ENCODE data around the gene CEACAM19. TPM values are rescaled to one million over a fixed set of nuclear protein-coding genes. Genes with fewer than 3 reads are reported as not detected.
"Not testable (repeated sequence)": the region's sequence is repeated elsewhere in the genome, so short reads cannot be mapped to it uniquely, and the experiment has no call there.

The CEACAM19 gene
- total RNA-seq, 1 donor = 0.72 TPM

DNA sequence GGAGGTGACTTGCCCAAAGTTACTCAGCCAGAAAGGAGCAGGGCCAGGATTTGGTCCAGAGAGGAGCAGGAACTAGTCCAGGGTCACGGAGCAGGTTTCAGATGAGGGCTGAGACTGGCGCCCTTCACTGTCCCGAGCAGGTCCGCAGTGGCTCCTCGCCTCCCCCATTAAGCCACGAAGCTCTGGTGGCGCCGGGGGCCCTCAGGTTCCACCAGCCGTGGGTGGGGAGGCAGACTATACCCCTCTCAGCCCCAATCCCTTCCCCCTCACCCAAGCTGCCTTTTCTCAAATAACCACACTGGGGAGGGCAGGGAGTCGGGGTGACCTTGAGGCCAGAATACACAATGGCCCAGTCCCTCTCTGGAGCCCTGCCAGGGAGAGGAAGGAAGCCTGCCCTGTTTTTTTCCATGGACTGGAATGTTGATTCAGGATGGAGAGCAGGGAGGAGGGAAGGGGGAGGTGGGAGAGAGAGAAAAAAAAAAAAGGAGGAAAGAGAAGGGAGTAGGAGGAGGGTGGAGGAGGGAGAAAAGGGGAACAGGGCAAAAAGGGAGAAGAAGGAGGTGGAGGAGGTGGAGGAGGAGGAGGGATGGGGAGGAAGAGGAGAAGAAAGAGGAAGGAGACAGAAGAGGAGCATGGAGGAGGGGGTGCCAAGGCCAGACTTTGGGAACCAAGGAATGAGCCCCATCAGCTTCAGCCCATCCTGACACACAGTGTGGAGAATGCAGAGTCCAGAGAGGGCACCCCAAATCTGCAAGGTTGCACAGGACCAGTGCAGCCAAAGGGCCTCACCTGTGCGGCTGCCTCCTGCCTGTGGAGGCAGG is 47.4 kb downstream of the CEACAM19 start:
- Histone ChIP-seq H3K4me2 (ENCODE audit: insufficient read depth, low read length) (no peak overlapping the region), H3K4me3 (ENCODE audit: insufficient read depth, low read length) (no peak overlapping the region), H3K27ac (ENCODE audit: low read depth, low read length) (no peak overlapping the region), H3K4me1 (ENCODE audit: insufficient read depth, low read length) (peaks cover 17% of the 10 kb centered on the region), H4K20me1 (ENCODE audit: insufficient read depth, low read length) (no peaks in the 10 kb centered on the region), H3K27me3 (ENCODE audit: insufficient read depth, low read length) (no peaks in the 10 kb centered on the region), H3K36me3 (ENCODE audit: insufficient read depth, low read length) (no peaks in the 10 kb centered on the region), H3K9me3 (ENCODE audit: low read depth, low read length) (peaks cover 3% of the 10 kb centered on the region), H2AFZ (ENCODE audit: low read length) (peak overlapping the region; percentile 58), H3K79me2 (ENCODE audit: insufficient read depth, low read length) (no peaks in the 10 kb centered on the region)
- TF ChIP-seq, protein P1, sequence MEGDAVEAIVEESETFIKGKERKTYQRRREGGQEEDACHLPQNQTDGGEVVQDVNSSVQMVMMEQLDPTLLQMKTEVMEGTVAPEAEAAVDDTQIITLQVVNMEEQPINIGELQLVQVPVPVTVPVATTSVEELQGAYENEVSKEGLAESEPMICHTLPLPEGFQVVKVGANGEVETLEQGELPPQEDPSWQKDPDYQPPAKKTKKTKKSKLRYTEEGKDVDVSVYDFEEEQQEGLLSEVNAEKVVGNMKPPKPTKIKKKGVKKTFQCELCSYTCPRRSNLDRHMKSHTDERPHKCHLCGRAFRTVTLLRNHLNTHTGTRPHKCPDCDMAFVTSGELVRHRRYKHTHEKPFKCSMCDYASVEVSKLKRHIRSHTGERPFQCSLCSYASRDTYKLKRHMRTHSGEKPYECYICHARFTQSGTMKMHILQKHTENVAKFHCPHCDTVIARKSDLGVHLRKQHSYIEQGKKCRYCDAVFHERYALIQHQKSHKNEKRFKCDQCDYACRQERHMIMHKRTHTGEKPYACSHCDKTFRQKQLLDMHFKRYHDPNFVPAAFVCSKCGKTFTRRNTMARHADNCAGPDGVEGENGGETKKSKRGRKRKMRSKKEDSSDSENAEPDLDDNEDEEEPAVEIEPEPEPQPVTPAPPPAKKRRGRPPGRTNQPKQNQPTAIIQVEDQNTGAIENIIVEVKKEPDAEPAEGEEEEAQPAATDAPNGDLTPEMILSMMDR (IDR thresholded peaks at IDR 0.05; ENCODE audit: extremely low read depth, low read depth, low read length) = no peak
- peak; percentile 79 for DNase-seq (ENCODE audit: insufficient read length, low spot score, missing footprints)

DNA sequence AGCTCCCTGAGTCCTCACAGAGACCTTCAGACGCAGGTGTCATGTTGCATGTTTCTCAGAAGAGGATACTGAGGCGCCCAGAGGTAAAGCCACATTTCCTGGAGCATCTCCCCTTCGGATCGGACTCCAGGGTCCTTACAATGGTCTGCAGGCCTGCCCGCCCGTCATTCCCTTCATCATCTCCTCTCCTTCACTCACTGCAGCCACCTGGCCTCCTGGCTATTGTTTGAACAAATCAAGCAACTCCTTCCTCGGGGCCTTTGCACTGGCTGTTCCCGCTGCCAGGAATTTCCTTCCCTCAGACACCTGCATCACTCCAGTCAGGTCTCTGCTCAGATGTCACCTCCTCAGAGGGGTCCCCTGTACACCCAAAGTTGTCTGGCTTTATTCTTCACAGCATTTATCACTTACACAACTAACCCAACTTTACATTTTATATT is 48.0 kb downstream of the CEACAM19 start:
- Histone ChIP-seq H3K9me3 (ENCODE audit: low read depth, low read length) (peaks cover 3% of the 10 kb centered on the region), H3K36me3 (ENCODE audit: insufficient read depth, low read length) (no peaks in the 10 kb centered on the region), H3K4me3 (ENCODE audit: insufficient read depth, low read length) (no peak overlapping the region), H3K4me2 (ENCODE audit: insufficient read depth, low read length) (no peak overlapping the region), H4K20me1 (ENCODE audit: insufficient read depth, low read length) (no peaks in the 10 kb centered on the region), H2AFZ (ENCODE audit: low read length) (no peak overlapping the region), H3K79me2 (ENCODE audit: insufficient read depth, low read length) (no peaks in the 10 kb centered on the region), H3K27me3 (ENCODE audit: insufficient read depth, low read length) (no peaks in the 10 kb centered on the region), H3K4me1 (ENCODE audit: insufficient read depth, low read length) (peaks cover 21% of the 10 kb centered on the region), H3K27ac (ENCODE audit: low read depth, low read length) (no peak overlapping the region)
- DNase-seq (ENCODE audit: insufficient read length, low spot score, missing footprints) = no peak
- TF ChIP-seq, protein P1 (IDR thresholded peaks at IDR 0.05; ENCODE audit: extremely low read depth, low read depth, low read length) = no peak

DNA sequence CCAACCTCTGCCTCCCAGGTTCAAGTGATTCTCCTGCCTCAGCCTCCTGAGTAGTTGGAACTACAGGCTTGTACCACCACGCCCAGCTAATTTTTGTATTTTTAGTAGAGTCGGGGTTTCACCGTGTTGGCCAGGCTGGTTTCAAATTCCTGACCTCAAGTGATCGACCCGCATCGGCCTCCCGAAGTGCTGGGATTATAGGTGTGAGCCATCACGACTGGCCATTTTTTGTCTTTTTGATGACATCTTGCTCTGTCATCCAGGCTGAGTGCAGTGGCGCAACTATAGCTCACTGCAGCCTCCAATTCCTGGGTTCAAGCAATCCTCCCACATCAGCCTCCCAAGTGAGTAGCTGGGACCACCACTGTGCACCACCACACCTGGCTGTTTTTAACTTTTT is 49.1 kb downstream of the CEACAM19 start:
- H2AFZ ChIP-seq (ENCODE audit: low read length); H3K9me3 ChIP-seq (ENCODE audit: low read depth, low read length): not testable (repeated sequence)

DNA sequence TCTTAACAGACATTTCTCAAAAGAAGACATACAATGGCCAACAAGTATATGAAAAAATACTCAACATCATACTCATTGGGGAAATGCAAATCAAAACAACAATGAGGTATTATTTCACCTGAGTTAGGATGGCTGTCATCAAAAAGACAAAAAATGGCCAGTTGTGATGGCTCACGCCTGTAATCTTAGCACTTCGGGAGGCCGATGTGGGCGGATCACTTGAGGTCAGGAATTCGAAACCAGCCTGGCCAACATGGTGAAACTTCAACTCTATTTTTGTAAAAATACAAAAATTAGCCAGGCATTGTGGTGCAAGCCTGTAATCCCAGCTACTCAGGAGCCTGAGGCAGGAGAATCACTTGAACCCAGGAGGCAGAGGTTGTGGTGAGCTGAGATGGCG is 49.7 kb downstream of the CEACAM19 start:
- TF ChIP-seq, protein P1 (IDR thresholded peaks at IDR 0.05; ENCODE audit: extremely low read depth, low read depth, low read length) = no peak
- H3K4me1 ChIP-seq (ENCODE audit: insufficient read depth, low read length) = peaks cover 28% of the 10 kb centered on the region
- no peak overlapping the region for H3K27ac ChIP-seq (ENCODE audit: low read depth, low read length)
- no peak overlapping the region for H2AFZ ChIP-seq (ENCODE audit: low read length)
- H4K20me1 ChIP-seq (ENCODE audit: insufficient read depth, low read length) = no peaks in the 10 kb centered on the region
- no peaks in the 10 kb centered on the region for H3K36me3 ChIP-seq (ENCODE audit: insufficient read depth, low read length)
- H3K4me3 ChIP-seq (ENCODE audit: insufficient read depth, low read length) = no peak overlapping the region
- H3K79me2 ChIP-seq (ENCODE audit: insufficient read depth, low read length) = no peaks in the 10 kb centered on the region
- no peak for DNase-seq (ENCODE audit: insufficient read length, low spot score, missing footprints)
- peak overlapping the region; percentile 39 for H3K4me2 ChIP-seq (ENCODE audit: insufficient read depth, low read length)
- H3K9me3 ChIP-seq (ENCODE audit: low read depth, low read length) = no peaks in the 10 kb centered on the region
- H3K27me3 ChIP-seq (ENCODE audit: insufficient read depth, low read length) = no peaks in the 10 kb centered on the region

More for the DNA sequence above, 49.1 kb downstream of the CEACAM19 start:
- not testable (repeated sequence) for H3K79me2 ChIP-seq (ENCODE audit: insufficient read depth, low read length); H3K4me3 ChIP-seq (ENCODE audit: insufficient read depth, low read length); H3K36me3 ChIP-seq (ENCODE audit: insufficient read depth, low read length); H3K27me3 ChIP-seq (ENCODE audit: insufficient read depth, low read length); H3K27ac ChIP-seq (ENCODE audit: low read depth, low read length); DNase-seq (ENCODE audit: insufficient read length, low spot score, missing footprints); H4K20me1 ChIP-seq (ENCODE audit: insufficient read depth, low read length); H3K4me2 ChIP-seq (ENCODE audit: insufficient read depth, low read length)
- H3K4me1 ChIP-seq (ENCODE audit: insufficient read depth, low read length) = peaks cover 28% of the 10 kb centered on the region

DNA sequence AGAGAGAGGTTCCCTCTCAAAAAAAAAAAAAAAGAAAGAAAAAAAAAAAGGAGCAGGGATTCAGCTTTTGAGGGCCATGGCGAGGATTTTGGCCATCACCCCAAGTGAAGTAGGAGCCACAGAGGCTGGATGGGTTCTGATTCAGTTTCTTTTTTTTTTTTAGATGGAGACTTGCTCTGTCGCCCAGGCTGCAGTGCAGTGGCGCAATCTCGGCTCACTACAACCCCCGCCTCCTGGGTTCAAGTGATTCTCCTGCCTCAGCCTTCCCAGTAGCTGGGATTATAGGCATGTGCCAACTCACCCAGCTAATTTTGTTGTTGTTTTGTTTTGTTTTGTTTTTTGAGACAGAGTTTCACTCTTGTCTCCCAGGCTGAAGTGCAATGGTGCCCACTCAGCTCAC is 50.1 kb downstream of the CEACAM19 start:
- peaks cover 28% of the 10 kb centered on the region for H3K4me1 ChIP-seq (ENCODE audit: insufficient read depth, low read length)
- H3K27me3 ChIP-seq (ENCODE audit: insufficient read depth, low read length); H2AFZ ChIP-seq (ENCODE audit: low read length): not testable (repeated sequence)

More for the DNA sequence above, 50.1 kb downstream of the CEACAM19 start:
- H4K20me1 ChIP-seq (ENCODE audit: insufficient read depth, low read length); DNase-seq (ENCODE audit: insufficient read length, low spot score, missing footprints); H3K4me3 ChIP-seq (ENCODE audit: insufficient read depth, low read length); H3K79me2 ChIP-seq (ENCODE audit: insufficient read depth, low read length); H3K36me3 ChIP-seq (ENCODE audit: insufficient read depth, low read length); H3K27ac ChIP-seq (ENCODE audit: low read depth, low read length); H3K9me3 ChIP-seq (ENCODE audit: low read depth, low read length): not testable (repeated sequence)
- H3K4me2 ChIP-seq (ENCODE audit: insufficient read depth, low read length) = peak overlapping the region; percentile 39

Measured in osteoblast (primary cell).